ENCODE measurements around the gene CRAMP1.

Gene CRAMP1

GRCh38 chr16:1631931-1632637 lies 19.9 kb downstream of the CRAMP1 start:
- H3K9ac ChIP-seq (ENCODE audit: low read depth, low read length) = no peak overlapping the region
- no peaks in the 10 kb centered on the region for H3K4me1 ChIP-seq (ENCODE audit: insufficient read depth, low read length)
- H3K36me3 ChIP-seq (ENCODE audit: insufficient read depth, low read length) = no peaks in the 10 kb centered on the region; the same call in 1 of the 2 replicates
- H3K9me3 ChIP-seq (ENCODE audit: control insufficient read depth, insufficient read depth, low read length) = no peaks in the 10 kb centered on the region

- no peak overlapping the region for H3K9ac ChIP-seq (ENCODE audit: low read depth, low read length)
- H3K9me3 ChIP-seq (ENCODE audit: control insufficient read depth, insufficient read depth, low read length) = no peaks in the 10 kb centered on the region
- H3K36me3 ChIP-seq (ENCODE audit: insufficient read depth, low read length) = peaks cover 2% of the 10 kb centered on the region
- no peaks in the 10 kb centered on the region for H3K4me1 ChIP-seq (ENCODE audit: insufficient read depth, low read length)
Observed at GRCh38 chr16:1632638-1632970, 20.4 kb downstream of the CRAMP1 start.

GRCh38 chr16:1633310-1633709 lies 21.1 kb downstream of the CRAMP1 start:
- Histone ChIP-seq H3K9me3 (ENCODE audit: control insufficient read depth, insufficient read depth, low read length) (no peaks in the 10 kb centered on the region), H3K36me3 (ENCODE audit: insufficient read depth, low read length) (peaks cover 6% of the 10 kb centered on the region), H3K9ac (ENCODE audit: low read depth, low read length) (no peak overlapping the region), H3K4me1 (ENCODE audit: insufficient read depth, low read length) (no peaks in the 10 kb centered on the region)

- Histone ChIP-seq H3K9me3 (ENCODE audit: control insufficient read depth, insufficient read depth, low read length) (no peaks in the 10 kb centered on the region), H3K9ac (ENCODE audit: low read depth, low read length) (no peak overlapping the region), H3K36me3 (ENCODE audit: insufficient read depth, low read length) (peaks cover 12% of the 10 kb centered on the region), H3K4me1 (ENCODE audit: insufficient read depth, low read length) (no peaks in the 10 kb centered on the region)
Observed at GRCh38 chr16:1634541-1634940, 22.4 kb downstream of the CRAMP1 start.

- H3K9me3 ChIP-seq (ENCODE audit: control insufficient read depth, insufficient read depth, low read length) = no peaks in the 10 kb centered on the region
- H3K9ac ChIP-seq (ENCODE audit: low read depth, low read length) = no peak overlapping the region
- no peaks in the 10 kb centered on the region for H3K4me1 ChIP-seq (ENCODE audit: insufficient read depth, low read length)
- peaks cover 12% of the 10 kb centered on the region for H3K36me3 ChIP-seq (ENCODE audit: insufficient read depth, low read length)
Observed at GRCh38 chr16:1635070-1635469, 22.9 kb downstream of the CRAMP1 start.

GRCh38 chr16:1637526-1637925 lies 25.4 kb downstream of the CRAMP1 start:
- peaks cover 12% of the 10 kb centered on the region for H3K36me3 ChIP-seq (ENCODE audit: insufficient read depth, low read length)
- H3K9me3 ChIP-seq (ENCODE audit: control insufficient read depth, insufficient read depth, low read length) = no peaks in the 10 kb centered on the region
- H3K9ac ChIP-seq (ENCODE audit: low read depth, low read length) = no peak overlapping the region
- no peaks in the 10 kb centered on the region for H3K4me1 ChIP-seq (ENCODE audit: insufficient read depth, low read length)

- no peaks in the 10 kb centered on the region for H3K9me3 ChIP-seq (ENCODE audit: control insufficient read depth, insufficient read depth, low read length)
- H3K36me3 ChIP-seq (ENCODE audit: insufficient read depth, low read length) = peaks cover 12% of the 10 kb centered on the region
- no peak overlapping the region for H3K9ac ChIP-seq (ENCODE audit: low read depth, low read length)
- H3K4me1 ChIP-seq (ENCODE audit: insufficient read depth, low read length) = no peaks in the 10 kb centered on the region
Observed at GRCh38 chr16:1638757-1639156, 26.6 kb downstream of the CRAMP1 start.

GRCh38 chr16:1639282-1639681 lies 27.1 kb downstream of the CRAMP1 start:
- H3K9me3 ChIP-seq (ENCODE audit: control insufficient read depth, insufficient read depth, low read length) = no peaks in the 10 kb centered on the region
- peaks cover 12% of the 10 kb centered on the region for H3K36me3 ChIP-seq (ENCODE audit: insufficient read depth, low read length)
- no peaks in the 10 kb centered on the region for H3K4me1 ChIP-seq (ENCODE audit: insufficient read depth, low read length)
- no peak overlapping the region for H3K9ac ChIP-seq (ENCODE audit: low read depth, low read length)

GRCh38 chr16:1639860-1640259 lies 27.7 kb downstream of the CRAMP1 start:
- Histone ChIP-seq H3K36me3 (ENCODE audit: insufficient read depth, low read length) (peaks cover 12% of the 10 kb centered on the region), H3K9me3 (ENCODE audit: control insufficient read depth, insufficient read depth, low read length) (no peaks in the 10 kb centered on the region), H3K9ac (ENCODE audit: low read depth, low read length) (no peak overlapping the region), H3K4me1 (ENCODE audit: insufficient read depth, low read length) (no peaks in the 10 kb centered on the region)

- no peaks in the 10 kb centered on the region for H3K9me3 ChIP-seq (ENCODE audit: control insufficient read depth, insufficient read depth, low read length)
- no peak overlapping the region for H3K9ac ChIP-seq (ENCODE audit: low read depth, low read length)
- peaks cover 12% of the 10 kb centered on the region for H3K36me3 ChIP-seq (ENCODE audit: insufficient read depth, low read length)
- no peaks in the 10 kb centered on the region for H3K4me1 ChIP-seq (ENCODE audit: insufficient read depth, low read length)
Observed at GRCh38 chr16:1640261-1640941, 28.2 kb downstream of the CRAMP1 start.

GRCh38 chr16:1641261-1641660 lies 29.1 kb downstream of the CRAMP1 start:
- Histone ChIP-seq H3K9me3 (ENCODE audit: control insufficient read depth, insufficient read depth, low read length) (no peaks in the 10 kb centered on the region), H3K36me3 (ENCODE audit: insufficient read depth, low read length) (peaks cover 12% of the 10 kb centered on the region), H3K9ac (ENCODE audit: low read depth, low read length) (no peak overlapping the region), H3K4me1 (ENCODE audit: insufficient read depth, low read length) (peaks cover 5% of the 10 kb centered on the region; the same call in 1 of the 2 replicates)

- Histone ChIP-seq H3K9me3 (ENCODE audit: control insufficient read depth, insufficient read depth, low read length) (no peaks in the 10 kb centered on the region), H3K9ac (ENCODE audit: low read depth, low read length) (no peak overlapping the region), H3K36me3 (ENCODE audit: insufficient read depth, low read length) (peaks cover 12% of the 10 kb centered on the region), H3K4me1 (ENCODE audit: insufficient read depth, low read length) (peaks cover 5% of the 10 kb centered on the region; the same call in 1 of the 2 replicates)
Observed at GRCh38 chr16:1642148-1642547, 30.0 kb downstream of the CRAMP1 start.

GRCh38 chr16:1642753-1643152 lies 30.6 kb downstream of the CRAMP1 start:
- H3K9me3 ChIP-seq (ENCODE audit: control insufficient read depth, insufficient read depth, low read length) = no peaks in the 10 kb centered on the region
- peaks cover 5% of the 10 kb centered on the region; the same call in 1 of the 2 replicates for H3K4me1 ChIP-seq (ENCODE audit: insufficient read depth, low read length)
- peaks cover 9% of the 10 kb centered on the region for H3K36me3 ChIP-seq (ENCODE audit: insufficient read depth, low read length)
- no peak overlapping the region for H3K9ac ChIP-seq (ENCODE audit: low read depth, low read length)

- Histone ChIP-seq H3K4me1 (ENCODE audit: insufficient read depth, low read length) (peaks cover 5% of the 10 kb centered on the region; the same call in 1 of the 2 replicates), H3K9ac (ENCODE audit: low read depth, low read length) (no peak overlapping the region), H3K36me3 (ENCODE audit: insufficient read depth, low read length) (peaks cover 7% of the 10 kb centered on the region), H3K9me3 (ENCODE audit: control insufficient read depth, insufficient read depth, low read length) (no peaks in the 10 kb centered on the region)
Observed at GRCh38 chr16:1643521-1643920, 31.4 kb downstream of the CRAMP1 start.

- no peak overlapping the region for H3K9ac ChIP-seq (ENCODE audit: low read depth, low read length)
- H3K4me1 ChIP-seq (ENCODE audit: insufficient read depth, low read length) = peaks cover 5% of the 10 kb centered on the region; the same call in 1 of the 2 replicates
- peaks cover 4% of the 10 kb centered on the region; the same call in 1 of the 2 replicates for H3K36me3 ChIP-seq (ENCODE audit: insufficient read depth, low read length)
- H3K9me3 ChIP-seq (ENCODE audit: control insufficient read depth, insufficient read depth, low read length) = no peaks in the 10 kb centered on the region
Observed at GRCh38 chr16:1645914-1646525, 33.9 kb downstream of the CRAMP1 start.
